M059J (cell line): ENCODE measurements around the gene SLC24A3. TPM values are rescaled to one million over a fixed set of nuclear protein-coding genes. Genes with fewer than 3 reads are reported as not detected.

Experiments used
- DNase-seq: peaks from one replicate; pipeline ENCODE4 v3.0.0-alpha.2; 2012; ENCODE audit warnings: low read depth
- total RNA-seq: library from RNA; depleted of rRNA; stranded (reverse); fragments of >200 nt; shearing (Covaris generic); gene quantifications from 2 replicates; pipeline ENCODE4 v1.2.3, GENCODE V29; 2014

SLC24A3 gene
- total RNA-seq, 1 experiment from 2014 or later: 2.8 TPM

DNA sequence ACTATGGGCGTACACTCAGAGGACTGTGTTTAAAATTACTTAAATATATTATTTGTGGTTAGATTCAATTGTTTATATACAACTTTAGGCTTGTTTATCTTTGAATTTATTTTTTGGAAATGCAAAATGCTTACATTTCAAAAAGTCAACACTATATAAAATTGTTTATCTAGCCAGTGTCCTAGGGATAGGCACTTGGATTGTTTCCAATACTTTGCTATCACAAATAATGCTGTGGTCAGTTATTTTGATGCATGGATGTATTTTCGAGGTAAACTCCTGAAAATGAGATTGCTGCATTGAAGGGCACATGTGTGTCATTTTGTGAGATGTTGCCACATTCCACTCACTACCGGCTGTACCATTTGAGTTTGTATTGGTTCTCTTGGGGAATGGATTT, 213.9 kb downstream of the SLC24A3 start:
- DNase-seq: no peak

- DNase-seq: peak; percentile 78
Observed at GRCh38 chr20:19427480-19427879, 215.0 kb downstream of the SLC24A3 start.

DNA sequence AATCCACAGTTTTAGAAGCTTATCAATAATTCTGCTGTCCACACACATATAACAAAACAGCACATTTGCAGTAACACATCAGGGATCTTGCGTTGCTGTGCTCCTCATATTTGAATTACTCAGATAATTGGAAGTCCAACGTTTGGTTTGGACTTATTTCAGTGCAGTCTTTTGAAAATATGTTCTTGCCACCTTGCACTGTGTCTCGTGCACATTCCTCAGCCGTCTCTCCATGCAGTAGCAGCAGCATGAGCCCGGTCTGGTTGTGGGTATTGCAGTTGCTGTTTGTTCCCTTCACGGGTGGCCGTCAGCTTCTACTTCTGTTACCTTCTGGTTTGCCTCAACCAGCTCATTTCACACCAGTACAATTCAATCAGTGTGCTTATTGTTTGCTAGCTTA, 215.5 kb downstream of the SLC24A3 start:
- peak; percentile 29 for DNase-seq

- DNase-seq: no peak
Observed at GRCh38 chr20:19428324-19428723, 215.9 kb downstream of the SLC24A3 start.

GRCh38 chr20:19429538-19429937, 217.1 kb downstream of the SLC24A3 start:
- no peak for DNase-seq

DNA sequence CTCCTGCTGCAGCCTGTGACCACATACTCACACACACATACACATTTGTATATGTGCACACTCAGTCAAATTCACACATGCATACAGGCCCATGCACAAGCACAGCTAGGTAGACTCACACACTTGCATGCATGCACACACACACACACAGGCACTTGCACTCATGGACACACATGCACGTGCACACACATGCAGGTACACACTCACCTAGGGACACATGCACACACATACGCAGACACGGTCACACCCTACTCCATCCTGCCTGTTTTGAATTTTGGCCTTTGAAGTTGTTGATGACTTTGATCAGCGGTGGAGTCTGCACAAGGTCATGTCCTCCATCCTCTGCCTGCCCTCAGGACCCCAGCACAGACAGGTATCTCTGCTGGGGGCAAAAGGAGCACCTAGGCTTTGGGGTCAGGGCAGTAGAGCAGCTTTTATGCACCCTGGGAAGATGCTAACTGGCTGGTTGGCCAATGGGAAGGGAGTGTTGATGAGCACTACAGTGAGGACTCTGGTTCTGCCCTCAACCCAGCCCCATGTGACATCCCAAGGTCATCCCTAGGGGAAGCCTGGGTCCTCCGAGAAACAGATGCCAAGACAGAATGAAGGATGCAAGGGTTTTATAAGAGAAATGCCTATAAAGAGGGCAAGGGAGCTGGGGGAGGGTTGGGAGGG, 218.3 kb downstream of the SLC24A3 start:
- DNase-seq: no peak

DNA sequence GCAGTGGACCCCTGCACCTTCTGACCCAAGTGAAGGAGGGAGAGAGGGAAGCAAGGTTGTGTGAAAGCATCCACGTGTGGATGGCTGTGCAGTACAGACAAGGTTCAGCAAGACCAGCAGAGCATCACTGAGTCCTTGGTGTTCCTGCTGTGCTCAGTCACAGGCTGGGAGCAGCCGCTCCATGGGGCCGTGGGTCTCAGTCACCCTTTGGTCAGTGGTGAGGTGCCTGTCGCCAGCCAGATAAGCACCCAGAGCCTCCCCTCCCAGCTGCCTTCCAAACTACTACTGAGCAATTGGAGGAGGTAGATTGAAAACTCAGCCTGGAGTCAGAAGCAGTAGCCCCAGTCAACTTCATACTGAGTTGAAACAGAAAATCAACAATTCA, 218.9 kb downstream of the SLC24A3 start:
- DNase-seq: no peak

DNA sequence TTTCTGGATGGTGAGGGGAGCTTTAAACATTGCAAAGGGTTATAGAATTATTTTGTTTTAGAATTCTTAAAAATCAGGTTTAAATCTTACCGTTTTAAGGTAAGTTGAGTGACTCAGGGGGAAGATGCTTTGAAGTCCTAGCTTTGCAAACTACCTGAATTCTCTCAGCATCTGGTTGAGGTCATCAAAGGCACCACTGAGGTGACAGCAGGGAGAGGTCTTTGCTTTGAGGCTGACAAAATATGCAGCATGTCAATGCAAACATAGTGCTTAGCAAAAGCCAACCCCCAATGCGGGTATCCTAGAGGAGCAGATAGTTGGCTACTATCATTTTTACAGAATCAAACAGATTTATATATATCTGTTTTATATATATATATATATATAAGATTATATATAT, 219.5 kb downstream of the SLC24A3 start:
- DNase-seq: no peak

DNA sequence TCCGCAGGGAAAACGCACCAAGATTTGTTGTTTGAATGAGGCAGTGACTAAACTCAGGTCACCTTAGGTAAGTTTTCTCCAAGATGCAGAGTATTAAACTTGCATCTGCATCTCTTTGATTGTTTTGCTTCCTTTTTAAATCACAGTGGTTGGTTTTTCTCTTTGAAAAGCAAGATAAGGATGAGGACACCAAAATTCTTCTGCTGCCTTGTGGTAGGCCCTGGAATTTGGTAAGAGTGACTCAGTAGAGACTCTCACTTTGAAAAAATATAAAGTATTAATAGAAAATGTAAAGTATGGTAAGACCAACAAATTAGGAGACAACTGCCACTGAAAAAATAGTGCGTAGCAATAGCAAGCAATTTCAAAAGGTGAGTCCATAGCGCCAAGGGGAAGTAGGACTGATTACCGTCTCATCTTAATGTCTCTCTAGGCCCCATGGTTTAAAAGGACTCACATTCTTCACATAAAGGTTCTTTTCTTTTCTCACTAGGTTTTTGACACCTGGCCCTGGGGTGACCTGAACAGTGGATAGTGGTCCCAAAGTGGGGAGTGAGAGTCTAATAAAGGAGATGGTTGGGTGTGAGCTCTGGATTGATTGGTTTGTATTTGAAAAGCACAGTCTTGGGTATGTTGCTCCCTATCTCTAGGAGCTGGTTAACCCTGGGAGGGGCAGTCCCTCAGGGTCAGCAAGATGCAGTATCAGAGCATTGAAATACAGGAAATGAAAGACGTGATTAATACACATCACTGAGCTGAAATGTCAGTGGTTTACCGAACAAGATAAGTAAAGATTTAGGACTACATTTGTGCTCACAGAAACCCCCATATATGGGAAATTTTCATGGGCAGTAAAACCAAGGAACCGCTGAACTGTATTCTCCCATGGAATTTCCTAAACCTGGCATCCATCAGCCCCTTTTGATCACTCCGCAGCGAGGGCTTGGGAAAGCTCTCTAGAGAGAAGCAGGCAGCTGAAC, 221.2 kb downstream of the SLC24A3 start:
- DNase-seq: peak; percentile 89

DNA sequence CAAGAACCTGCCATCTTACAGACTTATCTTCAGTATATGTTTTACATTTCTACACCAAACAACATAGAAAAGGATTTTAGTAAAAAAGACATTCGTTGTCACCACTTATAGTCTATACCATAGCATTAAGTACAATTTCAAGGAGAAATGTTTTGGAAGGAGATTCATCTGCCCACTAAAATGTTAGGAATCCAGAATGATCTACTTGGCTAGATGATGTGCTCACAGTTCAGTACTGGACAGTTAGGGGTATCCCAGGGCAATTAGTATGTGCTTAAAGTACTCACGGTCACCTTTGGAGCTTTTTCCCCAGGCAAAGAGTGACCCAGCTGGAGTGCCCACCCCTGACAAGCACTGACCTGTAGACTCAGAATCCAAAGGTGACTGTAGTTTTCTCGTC, 222.9 kb downstream of the SLC24A3 start:
- no peak for DNase-seq

DNA sequence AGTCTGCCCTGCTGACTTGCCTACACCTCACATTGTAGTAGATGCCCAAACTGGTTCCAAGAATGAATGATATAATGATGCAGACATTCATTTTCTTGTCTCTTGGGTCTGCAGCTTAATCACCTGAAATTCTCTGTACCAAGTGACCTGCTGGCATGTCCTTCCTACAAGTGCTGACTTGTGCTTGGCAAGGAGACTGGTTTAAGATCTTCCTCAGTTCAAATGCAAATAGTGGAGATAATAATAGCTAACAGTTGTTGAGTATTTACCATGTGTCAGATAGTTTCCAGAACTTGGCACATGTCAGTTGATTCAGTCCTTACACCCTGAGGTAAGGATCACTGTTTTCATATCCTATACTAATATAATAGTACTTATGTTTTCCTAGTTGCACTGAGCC, 223.4 kb downstream of the SLC24A3 start:
- no peak for DNase-seq

- no peak for DNase-seq
Observed at GRCh38 chr20:19438488-19438887, 226.0 kb downstream of the SLC24A3 start.

DNA sequence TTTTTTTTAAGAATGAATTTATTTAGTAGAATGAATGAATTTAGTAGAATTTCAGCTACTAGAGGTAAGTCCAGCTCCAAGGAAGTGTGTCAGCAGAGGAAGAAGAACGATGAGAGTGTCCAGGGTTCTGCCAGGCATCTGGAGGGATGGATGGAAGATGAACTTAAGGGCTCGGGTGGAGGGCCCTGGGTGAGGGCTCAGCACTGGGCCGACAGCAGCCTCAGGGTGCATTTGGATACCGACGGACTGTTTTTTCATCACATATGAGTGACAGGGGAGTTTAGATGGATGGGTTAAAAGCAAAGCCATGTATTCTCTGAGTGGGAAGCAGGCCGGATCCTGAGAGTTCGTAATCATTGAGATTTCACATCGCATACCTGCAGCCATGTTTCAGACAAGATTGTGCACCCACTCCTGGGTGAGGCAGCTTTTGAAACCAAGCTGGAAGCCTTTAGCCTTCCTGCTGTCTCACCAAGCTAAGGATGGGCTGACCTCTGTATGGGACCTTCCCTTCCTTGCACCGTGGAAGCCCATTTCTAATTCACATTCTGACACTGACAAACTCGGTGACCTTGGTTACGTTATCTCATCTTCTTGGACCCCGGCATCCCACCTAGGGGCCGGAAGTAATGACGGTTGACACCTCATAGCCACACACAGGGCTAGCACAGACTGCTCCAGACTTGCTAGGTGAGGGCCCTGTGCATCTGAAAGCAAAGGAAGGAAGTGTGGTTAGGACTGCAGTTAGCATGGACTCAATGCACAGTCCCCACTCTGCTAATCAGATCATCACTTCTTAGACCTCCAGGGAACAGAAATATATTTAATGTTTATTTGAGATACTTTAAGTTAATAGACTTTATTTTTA, 228.5 kb downstream of the SLC24A3 start:
- DNase-seq: no peak

GRCh38 chr20:19446246-19446645, 233.8 kb downstream of the SLC24A3 start:
- DNase-seq: no peak

GRCh38 chr20:19448632-19449031, 236.2 kb downstream of the SLC24A3 start:
- DNase-seq: no peak

DNA sequence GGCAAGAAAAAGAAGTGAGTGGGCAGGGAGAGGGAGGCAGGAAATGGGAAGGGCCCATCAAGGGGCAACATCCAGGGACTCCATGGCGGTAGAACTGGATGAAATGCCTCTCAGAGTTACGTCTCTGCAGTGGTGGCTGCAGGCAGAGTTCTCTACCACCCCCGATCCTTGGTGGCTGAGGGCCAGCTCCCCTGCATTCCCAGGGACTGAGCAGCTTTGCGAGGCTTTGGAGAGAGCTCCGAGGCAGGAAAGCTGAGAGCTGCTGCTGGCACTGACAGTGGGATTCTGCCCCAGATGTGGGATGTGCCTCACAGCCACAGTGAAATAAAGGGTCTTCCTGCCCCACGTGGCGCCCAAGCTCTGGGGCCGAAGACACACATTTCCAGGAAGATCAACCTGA, 236.6 kb downstream of the SLC24A3 start:
- DNase-seq: peak; percentile 60

DNA sequence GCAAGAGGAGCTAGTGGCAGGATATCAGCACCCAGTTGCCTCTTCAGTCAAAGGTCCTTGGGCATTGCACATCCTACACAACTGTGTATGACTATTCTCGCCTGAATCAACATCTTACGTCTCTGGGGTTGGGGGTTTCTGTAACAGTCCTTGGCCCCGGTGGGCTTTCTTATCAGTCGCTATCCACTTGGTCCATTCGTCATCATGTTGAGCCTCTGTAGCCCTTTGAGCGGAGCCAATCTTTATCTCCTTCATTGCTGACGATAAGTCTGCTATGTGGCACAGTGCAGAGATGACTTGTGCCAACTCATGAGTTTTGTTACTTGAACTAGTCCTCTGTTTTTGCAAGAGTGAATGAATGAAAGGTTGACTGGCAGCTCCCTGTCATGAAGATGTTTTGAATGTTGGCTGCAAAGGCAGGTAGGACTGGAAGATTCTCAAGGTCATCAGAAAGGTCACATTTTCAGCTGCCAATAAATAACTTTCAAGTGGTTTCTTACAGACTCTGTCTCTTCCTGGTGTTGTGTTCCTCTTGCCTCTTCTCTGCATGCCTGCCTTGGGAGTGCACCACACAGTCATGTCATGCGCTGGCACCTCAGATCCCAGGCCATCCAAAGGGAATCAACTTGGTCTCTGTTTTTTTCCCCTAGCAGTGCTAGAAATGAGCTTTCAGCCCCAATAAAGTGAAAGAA, 238.9 kb downstream of the SLC24A3 start:
- DNase-seq: no peak

- peak; percentile 24 for DNase-seq
Observed at GRCh38 chr20:19451923-19452295, 239.5 kb downstream of the SLC24A3 start.

GRCh38 chr20:19453410-19453809, 241.0 kb downstream of the SLC24A3 start:
- DNase-seq: no peak

GRCh38 chr20:19453862-19454261, 241.4 kb downstream of the SLC24A3 start:
- DNase-seq: no peak

- DNase-seq: peak; percentile 37
Observed at GRCh38 chr20:19456595-19457395, 244.4 kb downstream of the SLC24A3 start.
